Osteocyte (in vitro differentiated cells): ENCODE data around the gene ZNF106. TPM values are rescaled to one million over a fixed set of nuclear protein-coding genes. Genes with fewer than 3 reads are reported as not detected.

Experiments
- DNase-seq: peaks from one replicate; pipeline ENCODE4 v3.0.0; 2021; ENCODE audit warnings: mixed read lengths; ENCODE audit not compliant: unreplicated experiment; ENCODE audit errors: extremely low spot score
- H3K27ac Mint-ChIP-seq: one replicate; pipeline ENCODE4 v1.8.0; 2021; ENCODE audit warnings: mild to moderate bottlenecking, mixed read lengths; ENCODE audit not compliant: unreplicated experiment
- H3K27me3 Mint-ChIP-seq: one replicate; pipeline ENCODE4 v1.8.0; 2021; ENCODE audit warnings: mixed read lengths; ENCODE audit not compliant: unreplicated experiment
- H3K36me3 Mint-ChIP-seq: one replicate; pipeline ENCODE4 v1.8.0; 2021; ENCODE audit warnings: mixed read lengths; ENCODE audit not compliant: unreplicated experiment
- H3K4me1 Mint-ChIP-seq: one replicate; pipeline ENCODE4 v1.8.0; 2021; ENCODE audit warnings: mixed read lengths; ENCODE audit not compliant: unreplicated experiment
- H3K4me3 Mint-ChIP-seq: one replicate; pipeline ENCODE4 v1.8.0; 2021; ENCODE audit warnings: mild to moderate bottlenecking, moderate library complexity, mixed read lengths; ENCODE audit not compliant: unreplicated experiment
- H3K9me3 Mint-ChIP-seq: one replicate; pipeline ENCODE4 v1.8.0; 2021; ENCODE audit warnings: mixed read lengths; ENCODE audit not compliant: unreplicated experiment
- total RNA-seq: library from RNA; stranded (reverse); gene quantifications from 2 replicates; pipeline ENCODE4 v1.2.1, GENCODE V29; 2021
- TF ChIP-seq, protein P1 (sequence below): fragments of 200-600 bp; sonication (generic); IDR thresholded peaks from 2 replicates; pipeline ENCODE4 v1.5.0; 2021; ENCODE audit warnings: antibody characterized with exemption, mild to moderate bottlenecking, moderate library complexity

ZNF106 gene
- total RNA-seq, 1 donor from 2014 or later: 59.7 TPM

DNA sequence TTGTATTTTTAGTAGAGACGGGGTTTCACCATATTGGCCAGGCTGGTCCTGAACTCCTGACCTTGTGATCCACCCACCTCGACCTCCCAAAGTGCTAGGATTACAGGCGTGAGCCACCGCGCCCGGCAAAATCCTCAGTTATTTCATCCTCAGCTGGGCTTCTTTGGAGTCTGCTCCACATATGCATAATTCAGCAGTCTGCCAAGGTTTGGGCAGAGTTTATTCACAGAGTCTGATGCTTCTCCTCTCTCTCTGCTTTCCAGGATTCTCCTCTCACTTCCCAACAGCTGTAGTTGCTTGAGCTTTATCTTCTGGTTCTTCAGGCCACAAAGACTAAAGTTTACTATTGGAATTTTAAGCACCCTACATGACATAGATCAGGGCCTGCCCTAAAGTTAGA lies 8.2 kb downstream of the ZNF106 start:
- H3K9me3 Mint-ChIP-seq: peaks cover 10% of the 10 kb centered on the region

DNA sequence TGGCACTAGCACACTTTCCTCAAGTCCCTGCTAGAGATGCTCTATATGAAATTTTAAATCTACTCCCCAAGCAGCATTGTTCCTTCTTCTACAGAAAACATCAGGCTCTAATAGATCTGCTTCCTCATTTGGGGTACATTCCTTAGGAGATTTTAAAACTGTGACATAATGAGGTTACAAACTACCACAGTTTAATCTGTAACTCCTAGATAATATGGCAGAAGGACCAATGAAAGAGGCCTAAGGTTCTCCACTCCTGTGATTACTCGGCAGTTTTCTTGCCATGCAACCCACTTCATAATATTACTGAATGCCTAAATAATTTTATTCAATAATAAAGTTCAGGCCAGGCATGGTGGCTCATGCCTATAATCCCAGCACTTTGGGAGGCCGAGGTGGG lies 16.1 kb downstream of the ZNF106 start:
- no peaks in the 10 kb centered on the region for H3K36me3 Mint-ChIP-seq
- TF ChIP-seq, protein P1, sequence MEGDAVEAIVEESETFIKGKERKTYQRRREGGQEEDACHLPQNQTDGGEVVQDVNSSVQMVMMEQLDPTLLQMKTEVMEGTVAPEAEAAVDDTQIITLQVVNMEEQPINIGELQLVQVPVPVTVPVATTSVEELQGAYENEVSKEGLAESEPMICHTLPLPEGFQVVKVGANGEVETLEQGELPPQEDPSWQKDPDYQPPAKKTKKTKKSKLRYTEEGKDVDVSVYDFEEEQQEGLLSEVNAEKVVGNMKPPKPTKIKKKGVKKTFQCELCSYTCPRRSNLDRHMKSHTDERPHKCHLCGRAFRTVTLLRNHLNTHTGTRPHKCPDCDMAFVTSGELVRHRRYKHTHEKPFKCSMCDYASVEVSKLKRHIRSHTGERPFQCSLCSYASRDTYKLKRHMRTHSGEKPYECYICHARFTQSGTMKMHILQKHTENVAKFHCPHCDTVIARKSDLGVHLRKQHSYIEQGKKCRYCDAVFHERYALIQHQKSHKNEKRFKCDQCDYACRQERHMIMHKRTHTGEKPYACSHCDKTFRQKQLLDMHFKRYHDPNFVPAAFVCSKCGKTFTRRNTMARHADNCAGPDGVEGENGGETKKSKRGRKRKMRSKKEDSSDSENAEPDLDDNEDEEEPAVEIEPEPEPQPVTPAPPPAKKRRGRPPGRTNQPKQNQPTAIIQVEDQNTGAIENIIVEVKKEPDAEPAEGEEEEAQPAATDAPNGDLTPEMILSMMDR: no peak
- no peak overlapping the region for H3K4me3 Mint-ChIP-seq
- H3K27ac Mint-ChIP-seq: peak overlapping the region; percentile 39
- DNase-seq: no peak
- H3K9me3 Mint-ChIP-seq: no peaks in the 10 kb centered on the region
- no peaks in the 10 kb centered on the region for H3K27me3 Mint-ChIP-seq
- peaks cover 7% of the 10 kb centered on the region for H3K4me1 Mint-ChIP-seq

More for the DNA sequence above, 8.2 kb downstream of the ZNF106 start:
- H3K4me1 Mint-ChIP-seq: peaks cover 9% of the 10 kb centered on the region
- H3K27me3 Mint-ChIP-seq: no peaks in the 10 kb centered on the region
- peaks cover 13% of the 10 kb centered on the region for H3K36me3 Mint-ChIP-seq
- no peak overlapping the region for H3K4me3 Mint-ChIP-seq
- TF ChIP-seq, protein P1: no peak
- DNase-seq: no peak
- H3K27ac Mint-ChIP-seq: no peak overlapping the region

DNA sequence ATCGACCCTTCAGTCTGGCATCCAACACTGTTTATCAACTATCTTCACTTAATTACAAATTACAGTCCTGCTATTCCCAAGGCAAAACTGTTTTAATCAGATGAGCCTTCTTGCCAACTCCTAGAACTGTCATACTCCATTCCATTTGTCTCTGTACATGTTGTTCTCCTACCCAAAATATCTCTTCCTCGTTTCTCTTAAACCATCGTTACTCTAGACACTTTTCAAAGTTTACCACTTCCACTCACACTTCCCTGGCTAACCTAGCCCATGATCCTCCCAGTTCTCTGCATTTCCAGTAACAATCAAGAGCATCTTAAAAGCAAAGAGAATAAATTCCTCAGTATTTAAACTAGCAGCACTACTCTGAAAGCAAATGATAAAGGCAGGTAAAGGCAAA lies 19.9 kb downstream of the ZNF106 start:
- DNase-seq: no peak
- Mint-ChIP-seq H3K27ac (peak overlapping the region; percentile 25), H3K9me3 (no peaks in the 10 kb centered on the region), H3K4me3 (no peak overlapping the region), H3K27me3 (no peaks in the 10 kb centered on the region), H3K36me3 (peaks cover 3% of the 10 kb centered on the region), H3K4me1 (peaks cover 7% of the 10 kb centered on the region)
- TF ChIP-seq, protein P1: no peak

DNA sequence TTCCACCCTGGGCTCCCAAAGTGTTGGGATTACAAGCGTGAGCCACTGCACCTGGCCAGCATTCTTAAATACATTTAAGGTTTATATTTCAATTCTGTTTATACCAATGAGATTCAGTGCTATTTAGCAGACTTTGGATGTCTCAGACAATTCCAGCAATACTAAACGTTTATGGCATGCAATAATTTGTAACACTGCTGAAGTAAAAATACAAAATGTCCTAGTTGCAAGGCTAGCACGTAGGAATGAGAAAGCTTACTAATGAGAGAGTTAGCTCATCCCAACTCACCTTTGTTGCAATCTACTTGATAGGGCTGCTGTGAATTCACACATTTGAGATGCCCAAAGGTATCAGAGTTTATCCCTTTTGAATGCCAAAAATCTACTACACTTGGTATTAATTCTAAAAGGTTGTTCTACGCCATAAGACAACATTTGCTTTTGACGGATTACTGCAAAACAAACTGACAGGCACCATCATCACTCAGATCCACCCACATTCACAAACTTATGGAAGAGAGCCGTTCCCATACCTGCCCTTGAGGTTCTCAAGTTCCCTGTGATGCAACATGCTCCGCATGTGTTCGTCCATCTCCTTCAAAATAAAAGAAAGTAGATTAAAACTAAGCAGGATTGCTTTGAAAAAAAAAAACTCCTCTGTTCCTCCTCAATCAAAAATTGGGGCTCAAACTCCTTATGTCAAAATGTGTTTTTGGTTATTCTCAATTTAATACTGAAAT lies 25.3 kb downstream of the ZNF106 start:
- H3K9me3 Mint-ChIP-seq: no peaks in the 10 kb centered on the region
- TF ChIP-seq, protein P1: no peak

DNA sequence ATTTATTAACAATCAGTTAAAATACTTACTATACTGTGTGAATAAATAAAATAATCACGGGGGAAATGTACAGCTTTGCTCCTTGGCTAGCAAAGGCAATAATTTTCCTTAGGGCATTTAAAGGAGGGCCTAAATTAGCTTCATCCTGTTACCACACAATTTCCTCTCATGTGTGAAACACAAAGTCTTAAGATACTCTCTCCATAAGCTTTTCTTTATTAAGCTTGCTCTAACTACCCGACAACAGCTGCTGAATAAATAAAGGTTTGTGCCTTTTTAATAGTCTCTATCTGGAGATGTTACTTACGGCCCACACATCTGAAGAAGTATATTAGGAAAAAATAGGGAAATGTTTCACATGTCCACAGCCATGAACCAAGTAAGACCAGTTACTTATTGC lies 29.7 kb downstream of the ZNF106 start:
- no peak for DNase-seq
- no peaks in the 10 kb centered on the region for H3K9me3 Mint-ChIP-seq
- peaks cover 40% of the 10 kb centered on the region for H3K4me1 Mint-ChIP-seq
- H3K36me3 Mint-ChIP-seq: peaks cover 6% of the 10 kb centered on the region
- peak overlapping the region; percentile 66 for H3K27ac Mint-ChIP-seq
- no peak overlapping the region for H3K4me3 Mint-ChIP-seq
- no peaks in the 10 kb centered on the region for H3K27me3 Mint-ChIP-seq
- TF ChIP-seq, protein P1: no peak

More for the DNA sequence above, 25.3 kb downstream of the ZNF106 start:
- H3K27me3 Mint-ChIP-seq: no peaks in the 10 kb centered on the region
- peaks cover 7% of the 10 kb centered on the region for H3K4me1 Mint-ChIP-seq
- no peak for DNase-seq
- no peak overlapping the region for H3K4me3 Mint-ChIP-seq
- H3K36me3 Mint-ChIP-seq: peaks cover 8% of the 10 kb centered on the region
- H3K27ac Mint-ChIP-seq: no peak overlapping the region
